T-cell (primary cell): ENCODE measurements around the gene KCNJ6. TPM values are rescaled to one million over a fixed set of nuclear protein-coding genes. Genes with fewer than 3 reads are reported as not detected.

Experiments
- ATAC-seq, 4 experiments: fragments of 200-7000 bp in 3 of 4; fragments of 150-1000 bp in 1 of 4; cut with Tn5 transposase; replicated peaks in 1 of 4; 1 replicate in 3 of 4; 2 replicates in 1 of 4; pipeline ENCODE4 v1.10.0; 2021; ENCODE audit warnings: moderate library complexity in 3 of 4, mild to moderate bottlenecking in 2 of 4, moderate number of reproducible peaks in 1 of 4
- CTCF ChIA-PET, 2 donors: fragments of 300-600 bp; sonication (Branson Sonifier 250); formaldehyde crosslinking; loops; one replicate each; lab custom pipeline; 2022; ENCODE audit warnings: antibody characterized with exemption in 2 of 2; lab: Charles Lee
- POLR2A ChIA-PET, 2 donors: fragments of 300-600 bp; sonication (Branson Sonifier 250); formaldehyde crosslinking; loops; one replicate each; lab custom pipeline; 2022; ENCODE audit warnings: antibody characterized with exemption in 2 of 2; lab: Charles Lee
- DNase-seq, 35 experiments: peaks; one replicate each; pipeline versions ENCODE4 v3.0.0 to v3.0.0-alpha.2; 2013 to 2023
- H3K27ac ChIP-seq: one replicate; pipeline ENCODE4 v1.5.1; 2013; ENCODE audit warnings: low read length
- H3K27me3 ChIP-seq, 2 experiments: replicated peaks in 1 of 2; 1 replicate in 1 of 2; 2 replicates in 1 of 2; pipeline versions ENCODE4 v1.6.1 to v1.7.0; 2013; ENCODE audit warnings: low read length in 1 of 2, mixed read lengths in 1 of 2; ENCODE audit not compliant: control insufficient read depth in 2 of 2, insufficient read depth in 2 of 2; ENCODE audit errors: extremely low read depth in 1 of 2
- H3K36me3 ChIP-seq, 2 donors: 1 replicate in 1 of 2; 2 replicates in 1 of 2; pipeline versions ENCODE4 v1.6.1 to v1.7.0; 2013; ENCODE audit warnings: low read length in 1 of 2; ENCODE audit not compliant: control insufficient read depth in 2 of 2, insufficient read depth in 1 of 2; ENCODE audit errors: extremely low read depth in 1 of 2
- H3K4me1 ChIP-seq, 2 experiments: 1 replicate in 1 of 2; 2 replicates in 1 of 2; pipeline versions ENCODE4 v1.6.1 to v1.7.0; 2013; ENCODE audit warnings: low read length in 2 of 2, mixed read lengths in 1 of 2; ENCODE audit not compliant: insufficient read depth in 2 of 2, control insufficient read depth in 1 of 2; ENCODE audit errors: extremely low read depth in 1 of 2
- H3K4me3 ChIP-seq, 2 donors: 1 replicate in 1 of 2; 2 replicates in 1 of 2; pipeline versions ENCODE4 v1.5.1 to v1.7.0; 2013; ENCODE audit warnings: mild to moderate bottlenecking in 2 of 2, low read length in 1 of 2, moderate library complexity in 1 of 2; ENCODE audit not compliant: control insufficient read depth in 1 of 2; ENCODE audit errors: extremely low read depth in 1 of 2
- H3K9me3 ChIP-seq: 2 replicates; pipeline ENCODE4 v1.7.0; 2013
- H3K27ac Mint-ChIP-seq, 2 donors: one replicate each; pipeline ENCODE4 v1.8.0; 2020 to 2021; ENCODE audit warnings: mild to moderate bottlenecking in 2 of 2, mixed read lengths in 2 of 2
- H3K27me3 Mint-ChIP-seq, 2 donors: one replicate each; pipeline ENCODE4 v1.8.0; 2021 to 2022; ENCODE audit warnings: mixed read lengths in 2 of 2
- H3K36me3 Mint-ChIP-seq: one replicate; pipeline ENCODE4 v1.8.0; 2021; ENCODE audit warnings: mixed read lengths
- H3K4me1 Mint-ChIP-seq, 3 donors: one replicate each; pipeline ENCODE4 v1.8.0; 2020 to 2022; ENCODE audit warnings: mixed read lengths in 3 of 3, mild to moderate bottlenecking in 1 of 3
- H3K4me3 Mint-ChIP-seq, 3 donors: one replicate each; pipeline ENCODE4 v1.8.0; 2020 to 2022; ENCODE audit warnings: mild to moderate bottlenecking in 3 of 3, mixed read lengths in 3 of 3, moderate library complexity in 3 of 3
- H3K9me3 Mint-ChIP-seq, 3 donors: one replicate each; pipeline ENCODE4 v1.8.0; 2020 to 2022; ENCODE audit warnings: mixed read lengths in 3 of 3
- WGBS: methylation state at CpG from one replicate; pipeline ENCODE4 v1.1.5; 2013; ENCODE audit warnings: missing lambda C conversion rate; ENCODE audit not compliant: insufficient coverage; 5-methylcytosine and 5-hydroxymethylcytosine counted together
- total RNA-seq, 35 experiments: library from RNA in 6 of 35; stranded (reverse) in 6 of 35; fragments of 120-200 nt in 1 of 35; gene quantifications; one replicate each; pipeline versions ENCODE4 v1.2.1 to v1.2.4 and lab custom pipeline; 2013 to 2026

KCNJ6 gene
- total RNA-seq, 5 donors from 2014 or later (not counting 1 experiment from before 2014, with no cell fraction given) = not detected

GRCh38 chr21:37575580-37575979 lies 340.7 kb downstream of the KCNJ6 start:
- Histone ChIP-seq H3K4me1 (no peaks in the 10 kb centered on the region), H3K4me3 (no peak overlapping the region), H3K27me3 (peaks cover 0 to 3% of the 10 kb centered on the region in 2 experiments), H3K27ac (no peak overlapping the region), H3K36me3 (no peaks in the 10 kb centered on the region), H3K9me3 (peaks cover 4% of the 10 kb centered on the region)
- POLR2A ChIA-PET = interaction anchor here in 1 of 2 donors (0.6 kb wide), 1 partner anchor 552 kb away, joined by 5 read pairs; no protein-coding TSS in a partner anchor
- H3K4me1 Mint-ChIP-seq = no peaks in the 10 kb centered on the region
- ATAC-seq (no peak), DNase-seq (no peak)
- peaks cover 6 to 8% of the 10 kb centered on the region in 2 donors for H3K27me3 Mint-ChIP-seq
- no peak overlapping the region for H3K4me3 Mint-ChIP-seq
- no peak overlapping the region for H3K27ac Mint-ChIP-seq
- CTCF ChIA-PET = interaction anchor here in 1 of 2 donors (1.4 kb wide), 1 partner anchor 11 kb away, joined by 3 read pairs; no protein-coding TSS in a partner anchor
- WGBS = 91% methylated on average over 8 of the region's 11 CpGs
- peaks cover 0 to 17% (median 10%) of the 10 kb centered on the region in 3 donors for H3K9me3 Mint-ChIP-seq
- peaks cover 10% of the 10 kb centered on the region for H3K36me3 Mint-ChIP-seq

GRCh38 chr21:37574751-37575150 lies 341.5 kb downstream of the KCNJ6 start:
- H3K4me3 Mint-ChIP-seq = no peak overlapping the region

GRCh38 chr21:37574316-37574715 lies 341.9 kb downstream of the KCNJ6 start:
- DNase-seq (no peak), ATAC-seq (no peak)
- H3K4me1 Mint-ChIP-seq = no peaks in the 10 kb centered on the region
- H3K36me3 ChIP-seq = no peaks in the 10 kb centered on the region
- H3K27ac Mint-ChIP-seq = no peak overlapping the region
- no peaks in the 10 kb centered on the region for H3K4me1 ChIP-seq
- ChIA-PET POLR2A (no interaction called here), CTCF (interaction anchor here in 1 of 2 donors (0.6 kb wide), 1 partner anchor 204 kb away, joined by 3 read pairs; no protein-coding TSS in a partner anchor)
- H3K9me3 Mint-ChIP-seq = peaks cover 0 to 12% (median 9%) of the 10 kb centered on the region in 3 donors
- H3K27me3 Mint-ChIP-seq = peaks cover 6 to 7% of the 10 kb centered on the region in 2 donors
- H3K27ac ChIP-seq = no peak overlapping the region
- peaks cover 3% of the 10 kb centered on the region for H3K36me3 Mint-ChIP-seq
- peaks cover 0 to 3% of the 10 kb centered on the region in 2 experiments for H3K27me3 ChIP-seq
- WGBS = 68% methylated on average over 4 of the region's 6 CpGs
- H3K9me3 ChIP-seq = peaks cover 2% of the 10 kb centered on the region
- H3K4me3 ChIP-seq = no peak overlapping the region
- H3K4me3 Mint-ChIP-seq = no peak overlapping the region

More at GRCh38 chr21:37574751-37575150, 341.5 kb downstream of the KCNJ6 start:
- no peak overlapping the region for H3K27ac ChIP-seq
- Mint-ChIP-seq H3K9me3 (peaks cover 0 to 16% (median 10%) of the 10 kb centered on the region in 3 donors), H3K27ac (no peak overlapping the region), H3K36me3 (peaks cover 7% of the 10 kb centered on the region), H3K27me3 (peaks cover 5 to 7% of the 10 kb centered on the region in 2 donors), H3K4me1 (no peaks in the 10 kb centered on the region)
- H3K4me3 ChIP-seq = no peak overlapping the region
- H3K9me3 ChIP-seq = peaks cover 4% of the 10 kb centered on the region
- CTCF ChIA-PET = interaction anchor here (0.6 to 1.4 kb wide), 2 partner anchors 10 to 204 kb away, joined by 3 read pairs; no protein-coding TSS in a partner anchor
- no peaks in the 10 kb centered on the region for H3K36me3 ChIP-seq
- WGBS = 92% methylated on average over 6 of the region's 7 CpGs
- ATAC-seq (no peak), DNase-seq (no peak)
- POLR2A ChIA-PET = no interaction called here
- peaks cover 0 to 3% of the 10 kb centered on the region in 2 experiments for H3K27me3 ChIP-seq
- H3K4me1 ChIP-seq = no peaks in the 10 kb centered on the region

- Mint-ChIP-seq H3K36me3 (no peaks in the 10 kb centered on the region), H3K4me3 (no peak overlapping the region), H3K4me1 (no peaks in the 10 kb centered on the region), H3K9me3 (no peaks in the 10 kb centered on the region), H3K27ac (no peak overlapping the region), H3K27me3 (peaks cover 7 to 8% of the 10 kb centered on the region in 2 donors)
- no peaks in the 10 kb centered on the region for H3K4me1 ChIP-seq
- ChIA-PET CTCF (no interaction called here), POLR2A (interaction anchor here in 1 of 2 donors (0.8 kb wide), 1 partner anchor 423 kb away, joined by 8 read pairs; no protein-coding TSS in a partner anchor)
- no peaks in the 10 kb centered on the region for H3K36me3 ChIP-seq
- H3K9me3 ChIP-seq = no peaks in the 10 kb centered on the region
- 93% methylated on average over 2 of the region's 6 CpGs for WGBS
- H3K4me3 ChIP-seq = no peak overlapping the region
- DNase-seq (no peak), ATAC-seq (no peak)
- H3K27me3 ChIP-seq = peaks cover 0 to 3% of the 10 kb centered on the region in 2 experiments
- no peak overlapping the region for H3K27ac ChIP-seq
Measured at GRCh38 chr21:37571442-37571841, 344.8 kb downstream of the KCNJ6 start.

- Histone ChIP-seq H3K27me3 (peaks cover 0 to 3% of the 10 kb centered on the region in 2 experiments), H3K4me1 (peaks cover 0 to 13% of the 10 kb centered on the region in 2 experiments), H3K36me3 (no peaks in the 10 kb centered on the region), H3K9me3 (no peaks in the 10 kb centered on the region), H3K4me3 (no peak overlapping the region), H3K27ac (no peak overlapping the region)
- H3K4me3 Mint-ChIP-seq = no peak overlapping the region
- H3K27ac Mint-ChIP-seq = no peak overlapping the region
- CTCF ChIA-PET = interaction anchor here in 1 of 2 donors (0.6 kb wide), 1 partner anchor 783 kb away, joined by 3 read pairs; no protein-coding TSS in a partner anchor
- no peaks in the 10 kb centered on the region for H3K9me3 Mint-ChIP-seq
- ATAC-seq (no peak), DNase-seq (no peak)
- POLR2A ChIA-PET = no interaction called here
- peaks cover 12 to 14% (median 12%) of the 10 kb centered on the region in 3 donors for H3K4me1 Mint-ChIP-seq
- peaks cover 7 to 8% of the 10 kb centered on the region in 2 donors for H3K27me3 Mint-ChIP-seq
- WGBS = 74% methylated on average over 5 of the region's 5 CpGs
- no peaks in the 10 kb centered on the region for H3K36me3 Mint-ChIP-seq
Measured at GRCh38 chr21:37568916-37569315, 347.3 kb downstream of the KCNJ6 start.

GRCh38 chr21:37568415-37568814 lies 347.8 kb downstream of the KCNJ6 start:
- Histone ChIP-seq H3K9me3 (no peaks in the 10 kb centered on the region), H3K4me1 (peaks cover 0 to 15% of the 10 kb centered on the region in 2 experiments), H3K4me3 (no peak overlapping the region), H3K36me3 (no peaks in the 10 kb centered on the region), H3K27ac (no peak overlapping the region), H3K27me3 (no peaks in the 10 kb centered on the region)
- DNase-seq = no peak
- ChIA-PET CTCF (no interaction called here), POLR2A (no interaction called here)
- ATAC-seq = no peak
- no peaks in the 10 kb centered on the region for H3K9me3 Mint-ChIP-seq
- 83% methylated on average over 2 of the region's 6 CpGs for WGBS
- H3K27ac Mint-ChIP-seq = no peak overlapping the region
- peaks cover 7 to 8% of the 10 kb centered on the region in 2 donors for H3K27me3 Mint-ChIP-seq
- H3K36me3 Mint-ChIP-seq = no peaks in the 10 kb centered on the region
- peaks cover 12 to 14% (median 13%) of the 10 kb centered on the region in 3 donors for H3K4me1 Mint-ChIP-seq
- no peak overlapping the region for H3K4me3 Mint-ChIP-seq
